BJ (cell line): ENCODE results near the gene MYLK. TPM values are rescaled to one million over a fixed set of nuclear protein-coding genes. Genes with fewer than 3 reads are reported as not detected.

Source experiments
- CTCF ChIA-PET: fragments of 350-600 bp; formaldehyde crosslinking; extraction: SDS; loops from one replicate; lab custom pipeline; 2021; ENCODE audit warnings: antibody characterized with exemption, inconsistent platforms; lab: Yijun Ruan, JAX
- POLR2A ChIA-PET: fragments of 300-600 bp; sonication (Branson Sonifier 250); formaldehyde crosslinking; extraction: SDS; loops from one replicate; lab custom pipeline; 2021; ENCODE audit warnings: antibody characterized with exemption; lab: Charles Lee
- DNase-seq: peaks from one replicate; pipeline ENCODE4 v3.0.0-alpha.2; 2011; ENCODE audit warnings: low read depth
- H3K27me3 ChIP-seq: 2 replicates; pipeline ENCODE4 v1.6.0; 2011; ENCODE audit warnings: low read length; ENCODE audit not compliant: control insufficient read depth, insufficient read depth
- H3K36me3 ChIP-seq: 2 replicates; pipeline ENCODE4 v1.5.1; 2011; ENCODE audit warnings: low read length; ENCODE audit not compliant: control insufficient read depth, insufficient read depth
- H3K4me3 ChIP-seq: 2 replicates; pipeline ENCODE4 v1.5.1; 2011; ENCODE audit warnings: low read depth, mild to moderate bottlenecking, control low read depth, low read length
- CTCF ChIP-seq: IDR thresholded peaks from 2 replicates; pipeline ENCODE4 v1.5.1; 2011; ENCODE audit warnings: low read depth, mild to moderate bottlenecking, control low read depth, inconsistent platforms, low read length, moderate library complexity; ENCODE audit not compliant: insufficient read depth
- polyA plus RNA-seq: library from polyadenylated mRNA; depleted of rRNA; stranded (reverse); fragments of >200 nt; gene quantifications from 2 replicates; pipeline ENCODE4 v1.2.3, GENCODE V29; 2011

MYLK gene
- polyA plus RNA-seq, 1 experiment, result 734 TPM

GRCh38 chr3:123861081-123861836 lies 22.9 kb downstream of the MYLK start:
- no peak for DNase-seq
- Histone ChIP-seq H3K36me3 (peaks cover 9% of the 10 kb centered on the region), H3K4me3 (no peak overlapping the region), H3K27me3 (no peaks in the 10 kb centered on the region)
- TF ChIP-seq CTCF, result no peak
- ChIA-PET POLR2A (no interaction called here), CTCF (interaction anchor here (2.8 kb wide), 1 partner anchor 20 kb away, joined by 8 read pairs; no protein-coding TSS in a partner anchor)

GRCh38 chr3:123859177-123859576 lies 25.0 kb downstream of the MYLK start:
- ChIA-PET POLR2A (no interaction called here), CTCF (no interaction called here)
- Histone ChIP-seq H3K27me3 (no peaks in the 10 kb centered on the region), H3K36me3 (peaks cover 2% of the 10 kb centered on the region; the same call in 1 of the 2 replicates), H3K4me3 (no peak overlapping the region)
- DNase-seq, result no peak
- no peak for TF ChIP-seq CTCF

- DNase-seq, result no peak
- CTCF ChIA-PET, result no interaction called here
- no peak for TF ChIP-seq CTCF
- H3K27me3 ChIP-seq, result no peaks in the 10 kb centered on the region
- no peak overlapping the region for H3K4me3 ChIP-seq
- POLR2A ChIA-PET, result no interaction called here
- peaks cover 2% of the 10 kb centered on the region; the same call in 1 of the 2 replicates for H3K36me3 ChIP-seq
These were observed 29.2 kb downstream of the MYLK start for GRCh38 chr3:123854905-123855304.

- no peak for DNase-seq
- POLR2A ChIA-PET, result no interaction called here
- Histone ChIP-seq H3K27me3 (no peaks in the 10 kb centered on the region), H3K4me3 (no peak overlapping the region), H3K36me3 (peaks cover 2% of the 10 kb centered on the region; the same call in 1 of the 2 replicates)
- CTCF ChIA-PET, result no interaction called here
- no peak for TF ChIP-seq CTCF
These were observed 30.3 kb downstream of the MYLK start for GRCh38 chr3:123853686-123854372.

GRCh38 chr3:123847209-123847608 lies 36.9 kb downstream of the MYLK start:
- Histone ChIP-seq H3K27me3 (no peaks in the 10 kb centered on the region), H3K4me3 (no peak overlapping the region), H3K36me3 (peaks cover 7% of the 10 kb centered on the region; the same call in 1 of the 2 replicates)
- CTCF ChIA-PET, result no interaction called here
- no peak for TF ChIP-seq CTCF
- no peak for DNase-seq
- POLR2A ChIA-PET, result no interaction called here
